Mononuclear cell (primary cell): ENCODE results near the gene LYPD3. TPM values are rescaled to one million over a fixed set of nuclear protein-coding genes. Genes with fewer than 3 reads are reported as not detected.

Source experiments
- H3K27me3 ChIP-seq: 2 replicates; pipeline ENCODE4 v1.6.0; 2011; ENCODE audit warnings: low read length, control low read depth; ENCODE audit not compliant: insufficient read depth
- H3K4me1 ChIP-seq: 2 replicates; pipeline ENCODE4 v1.5.1; 2011; ENCODE audit warnings: mild to moderate bottlenecking, low read length, control low read depth; ENCODE audit not compliant: insufficient read depth
- H3K4me3 ChIP-seq: 2 replicates; pipeline ENCODE4 v1.5.1; 2011; ENCODE audit warnings: mild to moderate bottlenecking, low read length, moderate library complexity
- H3K9me3 ChIP-seq: 2 replicates; pipeline ENCODE4 v1.5.1; 2011; ENCODE audit warnings: low read depth, mild to moderate bottlenecking, control low read depth, low read length
- total RNA-seq: library from RNA; depleted of rRNA; stranded (reverse); fragments of >200 nt; gene quantifications from one replicate; pipeline ENCODE4 v1.2.3, GENCODE V29; 2012

The LYPD3 gene
- total RNA-seq, 1 donor, result 3.5 TPM

DNA sequence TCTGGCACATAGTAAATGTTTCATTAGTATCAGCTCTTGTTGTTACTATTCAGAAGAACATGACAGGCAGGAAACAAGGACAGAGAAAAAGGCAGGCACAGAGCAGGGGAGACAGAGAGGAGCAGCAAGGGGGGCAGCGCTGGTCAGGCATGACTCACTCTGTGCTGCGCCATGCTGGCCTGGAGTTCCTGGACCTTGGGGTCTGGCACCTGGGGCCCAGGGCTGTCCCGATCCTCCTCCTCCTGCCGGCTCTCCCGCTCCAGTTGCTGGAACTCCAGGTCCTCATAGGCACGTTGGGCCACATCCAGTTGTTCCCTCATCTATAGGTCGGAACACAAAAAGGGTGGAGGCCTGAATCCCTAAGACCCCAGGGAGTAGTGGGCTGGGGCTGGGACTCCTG, 31.6 kb upstream of the LYPD3 start:
- Histone ChIP-seq H3K4me3 (no peak overlapping the region), H3K4me1 (no peaks in the 10 kb centered on the region), H3K27me3 (no peaks in the 10 kb centered on the region), H3K9me3 (no peaks in the 10 kb centered on the region)

DNA sequence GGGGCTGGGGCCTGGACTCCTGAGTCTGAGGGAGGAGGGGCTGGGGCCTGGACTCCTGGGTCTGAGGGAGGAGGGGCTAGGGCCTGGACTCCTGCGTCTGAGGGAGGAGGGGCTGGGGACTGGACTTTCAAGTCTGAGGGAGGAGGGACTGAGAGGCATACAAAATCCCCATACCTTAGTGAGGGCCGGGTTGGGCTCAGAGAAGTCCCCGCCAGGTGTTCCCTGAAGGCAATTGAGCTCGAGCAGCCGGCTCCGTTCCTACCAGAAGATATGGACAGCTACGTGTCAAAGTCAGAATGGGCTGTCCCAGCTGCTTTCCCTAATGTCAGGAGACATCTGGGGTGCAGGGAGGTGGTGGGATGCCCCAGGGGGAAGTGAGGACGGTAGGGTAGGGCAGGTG, 29.7 kb upstream of the LYPD3 start:
- no peaks in the 10 kb centered on the region for H3K27me3 ChIP-seq
- H3K9me3 ChIP-seq, result no peaks in the 10 kb centered on the region
- H3K4me3 ChIP-seq, result no peak overlapping the region
- H3K4me1 ChIP-seq, result no peaks in the 10 kb centered on the region

DNA sequence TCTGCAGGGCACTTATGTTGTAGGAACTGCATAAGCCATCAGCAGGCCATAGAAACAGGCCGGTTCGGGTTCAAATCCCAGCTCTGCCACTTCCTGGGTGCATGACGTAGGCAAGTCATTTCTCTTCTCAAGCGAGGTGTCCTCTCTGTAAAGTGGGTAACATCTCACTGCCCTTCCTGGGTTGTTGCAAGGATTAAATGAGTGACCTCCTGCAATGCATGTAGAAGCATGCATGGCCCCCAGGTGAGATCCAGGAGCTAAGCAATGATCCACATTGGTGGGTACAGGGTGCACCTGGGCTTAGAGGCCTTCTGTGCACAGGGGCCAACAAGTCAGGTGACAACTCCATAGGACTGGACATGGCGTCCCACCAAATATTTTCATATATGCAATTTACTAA, 25.4 kb upstream of the LYPD3 start:
- no peaks in the 10 kb centered on the region for H3K9me3 ChIP-seq
- H3K4me1 ChIP-seq, result peaks cover 25% of the 10 kb centered on the region
- H3K4me3 ChIP-seq, result no peak overlapping the region
- H3K27me3 ChIP-seq, result no peaks in the 10 kb centered on the region

- Histone ChIP-seq H3K9me3 (no peaks in the 10 kb centered on the region), H3K4me3 (no peak overlapping the region), H3K27me3 (no peaks in the 10 kb centered on the region), H3K4me1 (peaks cover 25% of the 10 kb centered on the region)
Observed at GRCh38 chr19:43489979-43490599, 24.7 kb upstream of the LYPD3 start.

GRCh38 chr19:43489310-43489709, 23.9 kb upstream of the LYPD3 start:
- Histone ChIP-seq H3K4me1 (peaks cover 25% of the 10 kb centered on the region), H3K27me3 (no peaks in the 10 kb centered on the region), H3K4me3 (no peak overlapping the region), H3K9me3 (no peaks in the 10 kb centered on the region)

GRCh38 chr19:43488179-43488578, 22.8 kb upstream of the LYPD3 start:
- no peaks in the 10 kb centered on the region for H3K9me3 ChIP-seq
- H3K4me3 ChIP-seq, result no peak overlapping the region
- peaks cover 25% of the 10 kb centered on the region for H3K4me1 ChIP-seq
- no peaks in the 10 kb centered on the region for H3K27me3 ChIP-seq

DNA sequence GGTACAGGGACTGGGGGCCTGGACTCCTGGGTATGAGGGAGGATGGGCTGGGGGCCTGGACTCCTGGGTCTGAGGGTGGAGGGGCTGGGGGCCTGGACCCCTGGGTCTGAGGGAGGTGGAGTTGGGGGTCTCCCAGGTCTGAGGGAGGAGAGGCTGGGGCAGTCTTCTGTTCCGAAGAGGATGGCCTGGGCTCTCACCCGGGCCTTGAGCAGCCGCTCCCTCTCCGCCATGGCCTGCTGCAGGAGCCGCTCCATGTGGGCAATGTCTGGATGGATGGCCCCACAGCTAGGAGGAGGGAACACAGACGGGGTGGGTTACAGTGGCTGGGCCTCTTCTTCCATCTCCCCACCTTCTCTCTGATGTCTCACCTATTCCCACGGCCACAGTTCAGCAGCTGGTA, 21.0 kb upstream of the LYPD3 start:
- H3K4me3 ChIP-seq, result no peak overlapping the region
- peaks cover 25% of the 10 kb centered on the region for H3K4me1 ChIP-seq
- H3K9me3 ChIP-seq, result no peaks in the 10 kb centered on the region
- H3K27me3 ChIP-seq, result no peaks in the 10 kb centered on the region

DNA sequence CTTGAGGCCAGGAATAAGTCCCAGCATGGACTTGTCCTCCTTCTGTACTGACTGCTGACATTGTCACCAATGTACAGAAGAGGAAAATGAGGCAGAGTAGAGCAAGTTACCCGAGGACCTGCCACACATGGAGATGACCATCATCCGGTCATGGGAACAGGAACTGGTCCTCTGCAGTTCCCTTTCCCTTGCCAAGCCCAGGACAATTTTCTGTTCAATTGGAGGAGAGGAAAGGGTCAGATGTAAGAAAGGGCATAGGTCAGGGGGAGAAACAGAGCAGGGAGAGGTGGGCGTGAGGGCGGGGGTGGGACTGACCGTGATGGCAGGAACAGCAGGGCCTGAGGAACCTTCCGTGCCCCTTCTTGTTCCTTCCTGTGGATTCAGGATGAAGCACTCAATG, 20.5 kb upstream of the LYPD3 start:
- H3K4me3 ChIP-seq, result no peak overlapping the region
- H3K4me1 ChIP-seq, result peaks cover 25% of the 10 kb centered on the region
- no peaks in the 10 kb centered on the region for H3K9me3 ChIP-seq
- no peaks in the 10 kb centered on the region for H3K27me3 ChIP-seq

DNA sequence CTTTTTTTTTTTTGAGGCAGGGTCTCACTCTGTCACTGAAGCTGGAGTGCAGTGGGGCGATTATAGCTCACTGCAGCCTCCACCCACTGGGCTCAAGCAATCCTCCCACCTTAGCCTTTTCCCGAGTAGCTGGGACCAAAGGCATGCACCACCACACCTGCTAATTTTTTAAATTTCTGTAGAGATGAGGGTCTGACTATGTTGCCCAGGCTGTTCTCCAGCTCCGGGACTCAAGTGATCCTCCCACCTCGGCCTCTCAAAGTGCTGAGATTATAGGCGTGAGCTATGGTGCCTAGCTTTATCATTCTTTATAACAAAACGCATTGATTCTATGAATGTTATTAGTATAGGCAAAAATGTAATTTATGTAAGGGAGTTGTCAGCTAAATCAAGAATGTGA, 17.9 kb upstream of the LYPD3 start:
- H3K4me3 ChIP-seq, result no peak overlapping the region
- H3K4me1 ChIP-seq, result peaks cover 24% of the 10 kb centered on the region
- no peaks in the 10 kb centered on the region for H3K27me3 ChIP-seq
- H3K9me3 ChIP-seq, result no peaks in the 10 kb centered on the region

DNA sequence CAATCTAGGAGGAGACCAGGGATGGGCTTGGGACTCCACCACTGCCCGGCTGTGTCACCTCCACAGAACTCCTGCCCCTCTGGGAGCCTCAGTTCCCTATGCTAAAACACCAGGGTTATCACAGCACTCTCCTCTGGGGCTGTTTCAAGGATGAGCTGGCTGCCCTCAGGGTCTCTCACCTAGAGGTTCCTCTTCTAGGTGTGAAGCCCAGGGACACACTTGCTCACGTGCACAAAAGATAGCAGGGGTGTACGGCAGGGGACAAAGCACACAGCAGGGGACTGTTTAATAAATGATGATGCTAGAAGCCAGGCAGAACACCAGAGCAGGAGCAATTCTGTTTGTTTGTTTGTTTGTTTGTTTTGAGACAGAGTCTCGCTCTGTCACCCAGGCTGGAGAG, 16.8 kb upstream of the LYPD3 start:
- H3K9me3 ChIP-seq, result no peaks in the 10 kb centered on the region
- H3K4me1 ChIP-seq, result peaks cover 14% of the 10 kb centered on the region
- no peak overlapping the region for H3K4me3 ChIP-seq
- H3K27me3 ChIP-seq, result no peaks in the 10 kb centered on the region

GRCh38 chr19:43481701-43482100, 16.3 kb upstream of the LYPD3 start:
- H3K4me3 ChIP-seq, result no peak overlapping the region
- H3K27me3 ChIP-seq, result no peaks in the 10 kb centered on the region
- H3K9me3 ChIP-seq, result no peaks in the 10 kb centered on the region
- peaks cover 9% of the 10 kb centered on the region for H3K4me1 ChIP-seq

DNA sequence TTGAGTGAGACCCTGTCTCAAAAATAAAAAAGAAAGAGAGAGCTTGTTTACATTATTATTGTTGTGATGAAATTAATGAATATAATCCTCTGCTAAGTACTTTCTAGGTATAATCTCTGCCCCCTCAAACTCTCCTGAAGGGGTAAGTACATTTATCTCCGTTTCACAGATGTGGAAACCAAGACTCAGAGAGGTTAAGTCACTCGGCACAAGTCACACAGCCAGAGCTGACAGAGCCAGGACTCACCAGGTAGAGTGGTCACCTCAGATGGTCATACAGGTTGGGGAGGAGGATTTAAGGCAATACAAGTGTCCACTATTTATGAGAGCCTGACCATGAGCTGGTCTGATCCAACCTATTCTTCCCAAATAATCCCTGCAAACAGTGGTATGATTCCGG, 15.2 kb upstream of the LYPD3 start:
- H3K9me3 ChIP-seq, result no peaks in the 10 kb centered on the region
- H3K4me3 ChIP-seq, result no peak overlapping the region
- H3K4me1 ChIP-seq, result peaks cover 4% of the 10 kb centered on the region
- H3K27me3 ChIP-seq, result no peaks in the 10 kb centered on the region

GRCh38 chr19:43479961-43480561, 14.7 kb upstream of the LYPD3 start:
- Histone ChIP-seq H3K4me3 (no peak overlapping the region), H3K4me1 (peaks cover 9% of the 10 kb centered on the region)

DNA sequence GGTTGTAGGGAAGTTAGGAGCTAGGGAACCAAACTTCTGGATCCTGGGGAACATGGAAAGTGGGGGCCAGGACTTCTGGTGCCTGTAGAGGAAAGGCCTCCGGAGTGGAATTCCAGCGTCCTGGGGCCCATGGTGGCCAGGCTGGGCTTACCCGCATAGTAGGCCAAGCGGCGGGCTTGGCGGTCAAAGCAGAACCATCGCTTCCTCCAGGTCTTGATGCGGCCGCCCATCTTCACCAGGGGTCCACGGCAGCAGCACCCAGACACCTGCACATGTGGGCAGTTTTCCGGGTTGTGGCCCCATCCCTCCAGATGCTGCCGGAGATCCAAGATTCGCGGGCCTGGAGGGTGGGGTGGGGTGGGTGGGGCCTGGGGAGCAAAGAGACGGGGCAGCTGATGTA, 13.8 kb upstream of the LYPD3 start:
- H3K9me3 ChIP-seq, result no peaks in the 10 kb centered on the region
- H3K4me3 ChIP-seq, result no peak overlapping the region
- no peaks in the 10 kb centered on the region for H3K27me3 ChIP-seq
- peaks cover 15% of the 10 kb centered on the region for H3K4me1 ChIP-seq

More at GRCh38 chr19:43479961-43480561, 14.7 kb upstream of the LYPD3 start:
- H3K9me3 ChIP-seq, result no peaks in the 10 kb centered on the region
- H3K27me3 ChIP-seq, result no peaks in the 10 kb centered on the region

DNA sequence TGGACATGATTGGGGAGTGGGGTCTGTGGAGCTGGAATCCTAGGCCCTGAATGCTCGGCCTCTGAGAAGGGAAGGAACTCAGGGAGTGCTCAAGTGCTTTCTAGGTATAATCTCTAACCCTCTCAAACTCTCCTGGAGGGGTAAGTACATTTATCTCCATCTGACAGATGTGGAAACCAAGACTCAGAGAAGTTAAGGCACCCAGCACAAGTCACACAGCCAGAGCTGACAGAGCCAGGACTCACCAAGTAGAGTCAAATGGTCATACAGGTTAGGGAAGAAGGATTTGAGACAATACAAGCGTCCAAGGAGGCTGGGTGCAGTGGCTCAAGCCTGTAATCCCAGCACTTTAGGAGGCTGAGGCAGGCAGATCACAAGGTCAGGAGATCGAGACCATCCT, 12.9 kb upstream of the LYPD3 start:
- Histone ChIP-seq H3K4me3 (no peak overlapping the region), H3K27me3 (no peaks in the 10 kb centered on the region), H3K9me3 (no peaks in the 10 kb centered on the region), H3K4me1 (peaks cover 15% of the 10 kb centered on the region)

GRCh38 chr19:43476606-43477005, 11.2 kb upstream of the LYPD3 start:
- H3K27me3 ChIP-seq, result no peaks in the 10 kb centered on the region
- H3K9me3 ChIP-seq, result no peaks in the 10 kb centered on the region
- peaks cover 15% of the 10 kb centered on the region for H3K4me1 ChIP-seq
- no peak overlapping the region for H3K4me3 ChIP-seq
